ENCODE measurements around the gene TLE1. TPM values are rescaled to one million over a fixed set of nuclear protein-coding genes. Genes with fewer than 3 reads are reported as not detected.

Gene TLE1
- total RNA-seq, 1 experiment from 2014 or later: 21.9 TPM

DNA sequence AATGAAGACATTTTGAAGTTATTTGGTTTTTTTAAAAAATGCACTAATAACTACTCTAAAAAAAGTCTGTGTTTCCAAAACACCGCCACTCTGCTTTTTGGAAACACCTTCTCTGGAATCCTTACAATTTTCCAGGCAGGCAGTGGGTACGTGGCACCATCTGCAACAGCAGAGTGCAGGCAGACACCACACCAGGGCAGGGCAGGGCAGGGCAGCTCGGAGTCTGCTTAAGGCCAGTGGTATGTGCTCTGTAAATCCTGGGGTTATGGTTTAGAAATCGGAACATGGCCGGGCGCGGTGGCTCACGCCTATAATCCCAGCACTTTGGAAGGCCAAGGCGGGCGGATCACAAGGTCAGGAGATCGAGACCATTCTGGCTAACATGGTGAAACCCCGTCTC, 97.6 kb downstream of the TLE1 start:
- H3K4me3 Mint-ChIP-seq (ENCODE audit: unreplicated experiment): no peak overlapping the region
- no peaks in the 10 kb centered on the region for H3K9me3 Mint-ChIP-seq (ENCODE audit: unreplicated experiment)
- no peaks in the 10 kb centered on the region for H3K27me3 Mint-ChIP-seq (ENCODE audit: insufficient read depth, unreplicated experiment)
- TF ChIP-seq, protein P1, sequence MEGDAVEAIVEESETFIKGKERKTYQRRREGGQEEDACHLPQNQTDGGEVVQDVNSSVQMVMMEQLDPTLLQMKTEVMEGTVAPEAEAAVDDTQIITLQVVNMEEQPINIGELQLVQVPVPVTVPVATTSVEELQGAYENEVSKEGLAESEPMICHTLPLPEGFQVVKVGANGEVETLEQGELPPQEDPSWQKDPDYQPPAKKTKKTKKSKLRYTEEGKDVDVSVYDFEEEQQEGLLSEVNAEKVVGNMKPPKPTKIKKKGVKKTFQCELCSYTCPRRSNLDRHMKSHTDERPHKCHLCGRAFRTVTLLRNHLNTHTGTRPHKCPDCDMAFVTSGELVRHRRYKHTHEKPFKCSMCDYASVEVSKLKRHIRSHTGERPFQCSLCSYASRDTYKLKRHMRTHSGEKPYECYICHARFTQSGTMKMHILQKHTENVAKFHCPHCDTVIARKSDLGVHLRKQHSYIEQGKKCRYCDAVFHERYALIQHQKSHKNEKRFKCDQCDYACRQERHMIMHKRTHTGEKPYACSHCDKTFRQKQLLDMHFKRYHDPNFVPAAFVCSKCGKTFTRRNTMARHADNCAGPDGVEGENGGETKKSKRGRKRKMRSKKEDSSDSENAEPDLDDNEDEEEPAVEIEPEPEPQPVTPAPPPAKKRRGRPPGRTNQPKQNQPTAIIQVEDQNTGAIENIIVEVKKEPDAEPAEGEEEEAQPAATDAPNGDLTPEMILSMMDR (IDR thresholded peaks at IDR 0.05; ENCODE audit: unreplicated experiment): no peak
- no TSS peak for BruUV-seq (replicated peaks)
- peaks cover 49% of the 10 kb centered on the region for H3K36me3 Mint-ChIP-seq (ENCODE audit: insufficient read depth, unreplicated experiment)
- peaks cover 34% of the 10 kb centered on the region for H3K4me1 Mint-ChIP-seq (ENCODE audit: insufficient read depth, unreplicated experiment)
- no peak for DNase-seq (ENCODE audit: unreplicated experiment)
- intact Hi-C loops (cut with micrococcal nuclease): no loop called here
- POLR2A ChIA-PET: no interaction called here
- CTCF ChIA-PET: interaction anchor here (0.9 to 1.2 kb wide), 2 partner anchors 24 to 1015 kb away, joined by 3 to 4 read pairs; no protein-coding TSS in a partner anchor
- H3K27ac Mint-ChIP-seq (ENCODE audit: low read depth, unreplicated experiment): no peak overlapping the region

DNA sequence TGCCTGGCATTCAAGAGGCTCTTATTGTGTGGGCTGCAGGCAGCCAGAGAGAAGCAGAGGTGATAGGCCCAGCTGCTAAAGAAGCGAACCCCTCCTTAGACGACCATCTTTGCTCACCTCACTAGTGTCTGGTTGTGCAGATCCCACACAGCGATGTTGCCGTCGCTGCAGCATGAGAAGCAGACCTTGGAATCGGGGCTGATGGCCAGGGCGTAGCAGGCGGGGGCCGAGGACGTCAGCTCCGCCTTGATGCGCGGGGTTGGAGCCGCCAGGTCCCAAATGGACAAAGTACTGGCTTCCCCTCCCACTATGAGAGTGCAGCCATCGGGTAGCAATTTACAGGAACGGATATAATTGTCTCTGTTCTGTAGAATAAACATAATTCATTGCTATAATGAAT, 98.7 kb downstream of the TLE1 start:
- H3K27me3 Mint-ChIP-seq (ENCODE audit: insufficient read depth, unreplicated experiment): no peaks in the 10 kb centered on the region
- ChIA-PET CTCF (interaction anchor here (1.2 kb wide), 1 partner anchor 1016 kb away, joined by 4 read pairs; no protein-coding TSS in a partner anchor), POLR2A (interaction anchor here (0.6 kb wide), 1 partner anchor 8 kb away, joined by 3 read pairs; no protein-coding TSS in a partner anchor)
- H3K36me3 Mint-ChIP-seq (ENCODE audit: insufficient read depth, unreplicated experiment): peaks cover 45% of the 10 kb centered on the region
- H3K4me1 Mint-ChIP-seq (ENCODE audit: insufficient read depth, unreplicated experiment): peaks cover 34% of the 10 kb centered on the region
- intact Hi-C loops (cut with micrococcal nuclease): no loop called here
- no peak for DNase-seq (ENCODE audit: unreplicated experiment)
- TF ChIP-seq, protein P1 (IDR thresholded peaks at IDR 0.05; ENCODE audit: unreplicated experiment): no peak
- H3K27ac Mint-ChIP-seq (ENCODE audit: low read depth, unreplicated experiment): no peak overlapping the region
- H3K4me3 Mint-ChIP-seq (ENCODE audit: unreplicated experiment): no peak overlapping the region
- BruUV-seq (replicated peaks): no TSS peak
- H3K9me3 Mint-ChIP-seq (ENCODE audit: unreplicated experiment): no peaks in the 10 kb centered on the region

DNA sequence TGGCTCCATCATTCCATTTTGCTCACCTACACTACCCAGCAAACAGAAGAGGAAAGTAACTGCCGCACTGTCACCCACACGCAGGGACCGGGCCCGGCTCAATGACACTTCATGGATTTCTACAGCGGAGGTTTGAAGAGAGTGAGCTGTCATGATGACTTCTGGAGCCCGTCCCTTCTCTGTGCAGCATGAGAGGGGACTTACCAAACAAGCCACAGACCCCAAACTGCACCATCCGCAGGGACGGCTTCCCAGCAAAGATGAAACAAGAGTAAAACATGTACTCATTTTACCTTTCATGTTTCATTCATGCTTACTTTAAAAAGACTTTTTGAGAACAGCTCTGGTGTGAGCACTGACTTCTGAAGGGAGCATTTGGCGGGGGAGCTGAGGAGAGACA, 99.5 kb downstream of the TLE1 start:
- Mint-ChIP-seq H3K4me1 (ENCODE audit: insufficient read depth, unreplicated experiment) (peaks cover 29% of the 10 kb centered on the region), H3K36me3 (ENCODE audit: insufficient read depth, unreplicated experiment) (peaks cover 45% of the 10 kb centered on the region), H3K9me3 (ENCODE audit: unreplicated experiment) (no peaks in the 10 kb centered on the region), H3K27ac (ENCODE audit: low read depth, unreplicated experiment) (peak overlapping the region; percentile 42), H3K27me3 (ENCODE audit: insufficient read depth, unreplicated experiment) (no peaks in the 10 kb centered on the region), H3K4me3 (ENCODE audit: unreplicated experiment) (no peak overlapping the region)
- ChIA-PET CTCF (no interaction called here), POLR2A (no interaction called here)
- TF ChIP-seq, protein P1 (IDR thresholded peaks at IDR 0.05; ENCODE audit: unreplicated experiment): no peak
- no TSS peak for BruUV-seq (replicated peaks)
- intact Hi-C loops (cut with micrococcal nuclease): loop anchor here (2.0 to 5.0 kb wide), 2 partner anchors 67 to 97 kb away; partner anchors contain the start of gene TLE1
- no peak for DNase-seq (ENCODE audit: unreplicated experiment)

DNA sequence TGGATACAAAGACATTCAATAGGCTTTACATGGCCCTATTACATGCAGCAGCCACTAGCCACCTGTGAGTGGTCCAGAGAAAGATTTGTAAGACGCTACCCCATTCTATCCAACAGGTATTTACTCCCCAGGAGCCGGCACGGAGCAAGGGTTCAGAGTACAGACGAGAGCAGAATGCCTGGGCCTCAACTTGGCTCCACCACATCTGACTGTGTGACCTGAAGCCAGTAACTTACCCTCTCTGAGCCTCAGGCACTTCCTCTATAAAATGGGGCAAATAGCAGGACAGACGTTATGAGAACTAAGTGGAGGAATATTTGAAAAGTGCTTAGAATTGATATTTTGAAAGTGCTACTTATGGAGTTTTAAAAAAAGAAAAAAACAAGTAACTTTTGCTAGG, 100.0 kb downstream of the TLE1 start:
- BruUV-seq (replicated peaks): no TSS peak
- DNase-seq (ENCODE audit: unreplicated experiment): no peak
- POLR2A ChIA-PET: interaction anchor here (1.1 kb wide), 1 partner anchor 19 kb away, joined by 4 read pairs; no protein-coding TSS in a partner anchor
- TF ChIP-seq, protein P1 (IDR thresholded peaks at IDR 0.05; ENCODE audit: unreplicated experiment): no peak
- Mint-ChIP-seq H3K36me3 (ENCODE audit: insufficient read depth, unreplicated experiment) (peaks cover 42% of the 10 kb centered on the region), H3K27me3 (ENCODE audit: insufficient read depth, unreplicated experiment) (no peaks in the 10 kb centered on the region), H3K9me3 (ENCODE audit: unreplicated experiment) (no peaks in the 10 kb centered on the region), H3K4me1 (ENCODE audit: insufficient read depth, unreplicated experiment) (peaks cover 25% of the 10 kb centered on the region), H3K4me3 (ENCODE audit: unreplicated experiment) (no peak overlapping the region), H3K27ac (ENCODE audit: low read depth, unreplicated experiment) (peak overlapping the region; percentile 42)
- CTCF ChIA-PET: interaction anchor here (2.2 kb wide), 1 partner anchor 66 kb away, joined by 13 read pairs; no protein-coding TSS in a partner anchor
- intact Hi-C loops (cut with micrococcal nuclease): loop anchor here (2.0 to 5.0 kb wide), 2 partner anchors 67 to 98 kb away; partner anchors contain the start of gene TLE1

Measured in MCF 10A (cell line).